CD4-positive, alpha-beta T cell treated with Interleukin-2 at 100 ng/mL for 4 hours (primary cell): ENCODE results near the gene HIVEP3.

ENCODE experiments used
- DNase-seq: peaks from one replicate; pipeline ENCODE4 v3.0.0-alpha.2; 2020; ENCODE audit warnings: low spot score

Gene HIVEP3

DNA sequence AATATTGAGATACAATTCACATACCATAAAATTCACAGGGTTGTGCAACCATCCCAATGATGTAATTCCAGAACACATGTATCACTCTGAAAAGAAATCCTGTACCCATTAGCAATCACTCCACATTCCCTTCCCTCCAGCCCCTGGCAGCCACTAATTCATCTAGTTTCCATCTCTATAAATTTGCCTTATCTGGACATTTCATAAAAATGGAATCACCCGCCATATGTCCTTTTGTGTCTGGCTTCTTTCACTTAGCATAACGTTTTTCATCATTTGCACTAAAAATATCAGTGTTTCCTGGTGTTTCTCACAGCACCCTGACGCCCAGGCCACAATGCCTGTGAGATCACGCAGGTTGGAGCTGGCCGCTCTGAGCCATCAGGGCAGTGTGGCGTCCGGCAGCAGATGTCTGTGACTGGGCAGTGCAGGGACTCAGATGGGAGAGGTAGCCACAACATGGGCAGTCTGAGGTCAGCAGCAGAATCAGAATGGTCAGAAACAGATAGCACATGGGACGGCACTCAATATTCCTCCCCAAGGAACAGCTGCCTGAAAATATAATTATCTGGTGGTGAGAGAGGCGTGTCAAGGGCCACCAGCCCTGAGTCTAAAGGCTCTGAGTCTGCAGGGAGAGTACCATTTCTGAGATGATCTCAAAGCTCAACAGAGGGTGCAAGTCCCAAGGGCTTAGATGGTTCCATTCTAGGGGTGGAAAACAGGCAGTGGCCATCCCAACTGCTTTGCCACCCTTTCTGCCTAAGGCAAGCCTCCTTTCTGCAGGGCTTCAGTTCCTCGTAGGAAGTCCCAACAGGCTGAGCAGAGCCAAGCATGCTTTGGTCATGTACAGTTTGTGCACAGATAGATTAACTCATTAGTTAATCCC, 304.8 kb downstream of the HIVEP3 start:
- DNase-seq: no peak

DNA sequence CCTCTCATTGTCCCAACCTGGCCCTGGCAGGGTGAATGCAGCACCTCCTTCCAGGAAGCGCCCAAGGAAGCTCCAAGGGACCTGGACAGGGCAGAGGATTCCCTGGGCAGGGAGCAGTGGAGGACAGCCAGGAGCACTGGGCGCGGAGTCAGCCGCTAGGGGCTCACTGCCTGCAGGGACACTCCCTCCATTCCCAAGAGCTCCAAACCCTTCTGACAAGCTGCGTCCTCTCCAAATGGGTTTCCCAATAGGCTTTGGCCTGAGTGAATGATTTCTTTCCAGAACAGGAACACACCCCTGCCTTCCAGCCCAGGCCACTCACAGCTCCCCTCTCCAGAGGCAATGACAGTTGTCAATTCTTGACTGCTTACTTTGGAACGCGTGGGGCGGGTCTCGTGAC, 305.8 kb downstream of the HIVEP3 start:
- DNase-seq: no peak

DNA sequence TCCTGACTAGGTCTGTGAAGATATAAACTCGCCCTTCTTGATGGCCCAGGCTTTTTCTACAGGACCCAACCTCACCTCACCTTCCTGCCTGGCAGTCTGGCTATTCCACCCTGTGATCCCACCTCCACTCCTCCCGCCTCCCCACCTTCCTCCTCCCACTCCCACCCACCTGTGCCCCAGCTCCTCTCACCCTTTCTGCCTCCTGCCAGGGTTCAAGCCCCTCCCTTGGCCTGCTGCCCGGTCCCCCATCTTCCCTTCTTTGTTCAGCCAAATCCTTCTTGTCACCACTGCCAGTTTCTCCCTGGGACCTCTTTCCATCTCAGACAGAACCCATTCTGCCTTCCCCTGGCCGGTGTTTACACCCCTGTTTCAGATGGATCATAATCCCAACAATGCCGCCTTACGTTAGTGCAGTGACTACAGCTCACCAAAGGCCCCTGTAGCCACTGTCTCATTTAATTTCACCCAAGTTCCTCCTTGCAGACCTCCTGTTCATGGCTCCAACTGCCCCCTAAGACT, 306.7 kb downstream of the HIVEP3 start:
- no peak for DNase-seq

DNA sequence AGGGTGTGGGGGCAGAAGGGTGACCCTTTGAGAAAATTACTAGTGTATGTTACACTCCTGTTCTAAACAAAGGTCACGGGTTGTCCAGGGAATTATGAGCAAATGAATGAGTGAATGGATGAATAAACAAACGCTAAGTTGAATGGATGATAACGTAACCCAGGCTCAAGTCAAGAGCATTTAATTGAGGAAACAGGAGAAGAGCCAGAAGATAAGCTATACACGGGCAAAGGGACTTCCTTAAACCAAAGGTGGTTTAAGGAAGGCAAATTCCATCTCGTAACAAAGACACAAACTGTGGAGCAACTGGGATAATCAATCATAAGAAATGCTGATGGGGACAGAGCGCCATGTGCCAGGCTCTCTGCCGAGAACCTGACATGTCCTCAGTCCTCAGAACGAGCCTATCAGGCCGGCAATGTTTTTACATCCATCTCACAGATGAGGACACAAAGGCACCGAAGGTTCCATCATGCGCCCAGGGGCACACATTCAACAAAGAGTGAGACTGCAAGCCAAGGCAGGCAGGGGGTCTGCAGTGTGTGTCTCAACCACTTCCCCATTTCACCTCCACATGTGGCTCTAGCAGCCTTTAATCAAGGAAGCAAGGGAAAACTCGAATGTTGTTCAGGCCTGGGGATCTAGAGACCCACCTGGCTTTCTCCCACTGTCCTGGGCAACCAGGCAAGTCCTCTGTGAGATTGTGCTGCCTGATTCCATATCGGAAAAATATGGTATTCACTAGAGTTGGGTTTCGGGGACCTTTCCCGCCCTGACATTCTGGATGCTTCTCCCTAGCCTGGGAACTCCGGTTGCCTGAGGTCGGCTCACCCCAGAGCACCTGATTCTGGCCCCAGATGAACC, 307.4 kb downstream of the HIVEP3 start:
- no peak for DNase-seq

DNA sequence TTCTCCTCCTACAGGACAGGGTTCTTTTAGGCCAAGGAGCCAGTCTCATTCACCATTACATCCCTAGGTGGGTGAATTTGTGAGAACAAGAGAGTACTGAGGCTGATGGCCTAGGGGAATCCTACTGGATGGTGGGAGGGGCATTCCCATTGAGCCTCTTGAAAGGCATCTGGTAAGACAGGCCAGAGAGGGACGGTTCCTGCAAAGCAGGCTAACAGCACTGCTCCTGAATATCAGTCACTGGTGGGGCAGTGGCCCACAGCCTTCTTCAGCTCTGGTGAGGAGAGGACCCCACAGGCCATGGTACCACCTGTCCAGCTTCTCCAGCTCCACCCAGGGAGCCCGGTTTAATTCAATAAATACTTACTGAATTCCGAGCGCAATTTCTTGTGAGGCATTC, 308.4 kb downstream of the HIVEP3 start:
- no peak for DNase-seq

DNA sequence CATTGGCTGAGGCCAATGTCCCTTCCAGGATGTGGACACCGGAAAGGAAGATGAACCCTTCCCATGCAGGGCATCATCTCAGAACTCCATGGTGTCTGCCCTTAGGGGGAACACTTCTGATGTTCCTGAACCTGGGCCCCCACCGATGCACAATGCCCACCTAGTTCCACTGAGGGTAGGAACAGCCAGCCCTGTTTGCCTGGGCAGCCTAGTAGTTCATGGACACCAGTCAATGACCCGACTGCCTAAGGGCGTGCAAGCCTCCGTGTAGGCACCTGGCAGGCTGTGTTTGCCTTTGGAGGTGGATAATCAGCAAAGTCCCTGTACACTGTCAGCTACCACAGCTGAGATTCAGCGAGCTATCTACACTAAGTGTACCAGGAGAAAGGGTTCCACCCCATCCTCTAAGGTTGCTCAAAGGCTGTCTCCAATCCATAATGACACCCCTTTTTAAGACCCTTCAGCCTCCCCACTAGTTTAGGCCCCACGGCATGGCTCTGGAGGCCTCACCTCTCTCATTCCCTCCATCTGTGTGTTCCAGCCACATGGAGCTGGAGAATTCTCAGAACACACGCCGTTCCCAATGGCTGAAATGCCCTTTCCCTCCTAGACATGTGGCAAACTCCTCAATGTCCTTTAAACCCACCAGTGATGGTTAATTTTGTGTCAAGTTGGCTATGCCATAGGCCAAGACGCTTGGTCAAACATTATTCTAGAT, 309.4 kb downstream of the HIVEP3 start:
- DNase-seq: no peak

DNA sequence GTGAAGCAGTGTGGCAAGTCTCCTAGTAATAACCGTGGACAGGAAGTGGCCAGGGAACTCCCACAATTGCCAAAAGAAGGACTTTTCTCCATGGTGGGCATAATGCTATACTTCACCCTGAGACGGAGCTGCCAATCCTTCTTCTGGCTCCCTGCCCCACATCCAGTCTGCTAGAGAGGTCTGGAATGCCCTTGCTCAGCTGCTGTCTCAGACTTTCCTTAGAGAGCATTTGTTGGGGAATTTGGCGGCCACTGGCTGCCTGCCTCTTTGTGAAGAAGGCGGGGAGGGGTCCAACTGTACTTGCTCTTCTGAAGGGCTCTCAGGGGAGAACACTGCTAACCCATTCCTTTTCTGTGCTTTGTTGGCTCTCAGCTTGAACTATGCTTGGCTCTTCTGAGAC, 310.5 kb downstream of the HIVEP3 start:
- DNase-seq: no peak

DNA sequence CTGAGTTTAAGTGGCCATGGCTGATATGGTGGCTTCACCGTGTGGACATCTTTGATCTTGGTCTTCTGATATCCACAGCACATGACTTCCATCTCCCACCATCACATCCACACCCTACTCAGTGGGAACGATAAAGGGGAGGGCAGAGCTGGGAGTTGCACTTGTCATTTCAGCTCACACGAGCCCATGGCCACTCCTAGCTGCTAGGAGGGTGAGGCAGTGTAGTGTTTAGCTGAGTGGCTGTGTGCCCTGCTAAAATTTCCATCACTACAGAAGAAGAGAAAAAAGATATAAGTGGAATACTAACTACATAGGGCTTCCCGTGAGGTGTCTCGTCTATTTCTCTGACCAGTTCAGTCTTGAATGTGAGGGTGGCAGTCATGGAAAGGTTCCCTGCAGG, 310.9 kb downstream of the HIVEP3 start:
- DNase-seq: no peak

DNA sequence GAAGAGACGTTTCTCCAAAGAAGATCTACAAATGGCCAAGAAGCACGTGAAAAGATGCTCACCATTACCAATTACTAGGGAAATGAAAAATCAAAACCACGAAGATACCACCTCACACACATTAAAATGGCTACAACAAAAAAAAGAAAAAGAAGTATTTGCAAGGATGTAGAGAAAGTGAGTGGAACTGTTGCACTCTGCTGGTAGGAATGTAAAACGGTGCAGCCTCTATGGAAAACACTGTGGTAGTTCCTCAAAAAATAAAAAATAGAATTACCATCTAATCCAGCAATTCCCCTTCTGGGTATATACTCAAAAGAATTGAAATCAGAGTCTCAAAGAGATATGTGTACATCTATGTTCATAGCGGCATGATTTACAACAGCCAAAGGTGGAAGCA, 318.8 kb downstream of the HIVEP3 start:
- DNase-seq: no peak

DNA sequence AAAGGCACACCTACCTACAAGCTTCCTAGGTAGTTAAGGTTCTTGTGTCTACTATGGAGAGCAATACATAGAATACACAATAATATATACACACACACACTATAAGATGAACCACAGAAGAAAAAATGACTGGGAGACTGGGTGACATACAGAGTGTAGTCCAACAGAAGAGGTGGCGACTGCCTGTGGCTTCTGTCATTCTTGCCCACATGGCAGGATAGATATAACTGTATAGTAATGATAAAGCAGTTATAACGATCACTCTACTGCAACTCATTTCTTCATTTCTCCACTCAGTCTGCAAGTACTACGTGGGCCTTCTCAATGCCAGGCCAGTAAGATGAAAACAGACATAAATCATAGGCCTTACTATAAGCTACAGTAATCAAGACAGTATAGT, 320.4 kb downstream of the HIVEP3 start:
- no peak for DNase-seq

DNA sequence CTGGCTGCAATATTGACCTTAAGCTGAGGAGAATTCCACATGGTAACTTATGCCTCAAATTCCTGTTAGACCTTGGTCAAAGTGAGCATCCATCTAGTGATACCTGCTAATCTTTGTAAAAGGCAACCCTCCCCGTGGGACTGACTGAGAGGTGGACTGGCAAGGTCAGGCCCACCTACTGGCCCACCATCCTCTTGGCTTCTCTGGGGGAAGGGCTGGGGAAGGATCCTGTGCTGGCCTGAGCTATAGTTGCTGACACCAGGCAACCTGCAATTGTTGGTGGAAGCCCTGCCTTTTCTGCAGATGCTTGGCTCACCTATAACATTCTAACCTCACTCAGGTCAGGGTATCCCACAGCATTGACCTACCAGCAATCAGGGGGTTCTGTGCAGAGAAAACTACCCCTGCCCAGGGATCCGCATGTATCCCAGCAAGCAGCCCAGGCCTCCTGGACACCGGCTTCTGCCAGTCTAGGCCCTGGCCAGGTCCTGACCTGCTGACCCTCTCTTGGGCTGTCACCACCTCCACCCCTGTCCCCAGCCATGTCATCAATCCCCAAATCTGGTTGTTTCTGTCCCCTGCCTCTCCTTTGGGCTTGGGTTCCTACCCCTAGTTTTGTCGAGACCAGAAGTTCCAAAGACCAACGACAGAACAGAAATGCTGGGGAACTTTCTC, 326.1 kb downstream of the HIVEP3 start:
- no peak for DNase-seq

DNA sequence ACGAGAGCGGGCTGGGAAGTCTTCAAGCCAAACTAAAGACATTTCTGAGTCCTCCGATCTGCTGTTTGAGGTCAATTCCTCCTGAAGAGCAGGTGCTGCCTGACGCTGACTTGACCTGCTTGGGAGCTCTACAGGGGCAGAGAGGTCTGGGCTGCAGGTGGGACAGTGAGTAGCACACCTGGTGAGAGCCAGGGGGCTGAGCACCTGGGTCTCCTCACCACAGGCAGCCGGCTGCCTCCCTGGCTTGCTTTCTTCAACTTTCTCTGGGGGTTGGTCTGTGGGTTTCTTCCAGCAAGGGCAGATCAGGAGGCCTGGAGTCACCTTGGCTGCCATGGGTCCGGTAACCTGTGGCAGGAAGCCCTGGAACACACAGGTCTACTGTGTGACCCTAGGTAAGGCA, 326.8 kb downstream of the HIVEP3 start:
- no peak for DNase-seq

DNA sequence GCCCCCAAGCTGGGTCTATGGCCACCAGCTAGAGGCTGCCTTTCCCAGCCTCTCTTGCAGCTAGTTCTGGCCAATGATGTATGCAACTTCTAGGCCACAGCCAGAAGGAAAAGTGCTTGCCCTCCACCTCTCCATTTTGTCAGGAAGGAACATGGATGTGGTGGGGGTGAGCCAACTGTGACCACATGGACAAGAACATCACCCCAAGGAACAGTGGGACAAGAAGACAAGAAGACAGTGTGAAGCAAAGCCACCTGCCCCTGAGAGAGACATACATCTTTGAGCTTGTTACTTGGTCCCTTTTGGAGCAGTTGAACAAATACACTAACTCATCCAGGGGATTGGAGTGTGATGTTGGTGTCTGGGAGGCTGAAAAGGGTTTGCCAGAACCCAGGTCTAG, 328.4 kb downstream of the HIVEP3 start:
- no peak for DNase-seq

DNA sequence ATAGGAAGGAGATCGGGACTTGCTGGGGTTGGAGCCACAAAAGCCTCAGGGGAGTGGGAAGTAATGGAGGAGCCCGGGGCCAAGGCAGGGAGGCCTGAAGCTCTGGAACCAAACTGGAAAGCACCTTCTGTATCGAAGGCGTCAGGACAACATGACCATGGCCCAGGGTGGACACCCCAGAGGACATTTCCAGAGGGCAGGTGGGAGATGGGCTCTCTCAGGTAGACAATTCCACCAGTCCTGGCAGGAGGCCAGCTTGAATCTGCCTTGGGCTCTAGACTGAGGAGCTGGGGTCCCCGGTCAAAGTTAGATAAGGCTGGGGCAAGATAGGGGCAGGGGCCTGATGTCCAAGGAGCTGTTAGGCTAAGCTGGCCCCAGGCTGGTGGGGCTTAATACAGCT, 329.3 kb downstream of the HIVEP3 start:
- DNase-seq: no peak

DNA sequence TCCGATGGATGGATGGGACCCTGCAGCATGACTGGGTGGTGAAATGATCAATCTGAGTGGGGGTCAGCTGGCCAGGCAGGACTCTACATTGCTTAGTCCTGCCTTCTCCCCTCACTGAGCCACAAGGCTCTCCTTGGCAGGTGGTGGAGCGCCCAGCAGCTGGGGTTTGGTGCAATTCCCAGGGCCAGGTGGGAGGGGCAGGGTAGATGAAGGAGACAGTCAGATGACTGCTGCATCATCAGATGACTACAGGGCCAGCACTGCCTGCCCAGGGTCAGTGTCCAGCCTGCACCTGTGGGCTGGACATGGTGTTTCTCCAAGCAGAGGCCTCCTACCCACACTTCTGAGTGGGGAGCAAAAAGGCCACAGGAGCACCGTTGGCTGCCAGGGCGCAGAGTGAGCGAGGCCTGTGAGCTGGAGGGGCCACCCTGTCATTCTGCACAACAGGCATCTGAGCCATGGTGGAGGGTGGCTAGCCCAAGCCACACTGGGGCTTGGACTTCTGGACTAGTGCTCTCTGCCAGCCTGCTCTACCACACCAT, 330.3 kb downstream of the HIVEP3 start:
- DNase-seq: no peak

DNA sequence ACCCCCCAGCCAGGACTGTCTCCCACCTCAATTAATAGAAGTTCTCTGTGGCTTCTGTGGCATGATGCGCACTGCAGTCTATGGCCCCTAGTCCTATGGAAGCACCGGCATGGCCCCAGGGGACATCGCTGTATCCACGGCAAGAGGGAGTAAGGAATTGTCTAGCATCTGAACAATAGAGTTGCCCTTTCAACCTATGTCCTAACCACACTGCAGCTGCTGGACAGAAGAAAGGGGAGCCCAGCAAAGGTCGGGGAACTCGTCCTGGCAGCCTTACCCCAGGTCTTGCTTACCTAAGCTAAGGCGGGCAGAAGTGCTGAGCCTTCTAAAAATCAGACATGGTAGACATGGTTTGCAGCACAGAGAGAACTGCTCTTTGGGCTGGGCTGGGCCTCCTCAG, 330.9 kb downstream of the HIVEP3 start:
- no peak for DNase-seq

DNA sequence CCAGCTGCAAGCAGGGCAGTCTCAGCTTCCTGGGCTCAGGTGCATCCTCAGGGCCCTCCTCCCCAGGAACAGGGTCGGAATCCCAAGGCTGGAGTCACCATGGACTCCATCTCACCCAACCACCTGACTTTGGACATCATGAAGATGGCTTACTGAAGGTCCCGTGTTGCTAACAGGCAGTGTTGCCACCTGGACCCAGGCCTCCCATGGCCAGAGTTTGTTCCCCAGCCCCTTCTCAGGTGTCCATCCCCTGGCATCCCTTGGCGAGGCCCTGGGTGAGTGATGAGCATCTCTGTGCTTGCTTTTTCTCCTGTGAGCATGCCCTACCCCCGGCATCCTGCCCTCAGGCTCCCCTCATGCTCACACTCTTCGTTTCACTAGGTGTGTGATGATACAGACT, 332.5 kb downstream of the HIVEP3 start:
- no peak for DNase-seq

DNA sequence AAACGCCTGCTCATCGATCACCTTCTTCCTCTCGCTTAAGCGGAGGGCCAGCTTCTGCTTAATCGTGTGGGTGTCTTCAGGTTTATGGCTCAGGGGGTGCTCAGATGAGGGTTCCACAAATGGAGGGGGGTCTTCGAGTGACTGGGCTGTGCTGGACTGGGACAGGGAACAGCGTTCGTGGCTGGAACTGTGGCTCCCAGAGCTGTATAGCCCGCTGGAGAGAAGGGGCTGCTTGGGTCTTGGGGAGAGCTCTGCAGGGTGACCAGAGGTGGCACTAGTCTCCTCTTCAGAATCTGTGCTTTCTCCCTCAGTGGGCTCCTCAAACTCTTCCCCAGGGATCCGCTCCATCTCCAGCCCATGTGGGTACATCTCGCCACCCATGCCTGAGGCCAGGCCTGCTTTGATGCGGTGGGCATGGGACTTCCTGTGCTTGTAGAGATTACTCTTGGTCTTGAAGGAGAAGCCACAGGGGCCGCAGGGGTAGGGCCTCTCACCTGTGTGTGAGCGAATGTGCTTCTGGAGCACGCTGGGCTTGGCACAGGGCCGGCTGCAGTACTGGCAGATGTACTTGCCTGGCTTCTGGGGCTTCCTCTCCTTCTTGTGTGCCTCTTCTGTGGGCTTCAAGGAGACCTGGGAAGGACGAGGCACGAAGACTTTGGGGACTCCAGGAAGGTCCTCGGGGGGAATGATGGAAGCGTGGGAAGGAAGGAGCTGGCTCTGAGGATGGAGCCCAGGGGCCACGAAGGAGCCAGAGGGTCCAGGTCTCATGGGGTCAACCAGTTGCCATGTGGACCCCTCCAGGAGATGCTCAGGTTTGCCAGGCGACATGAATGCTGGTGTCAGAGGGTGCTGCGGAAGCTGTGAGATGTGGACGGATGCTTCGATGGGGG, 334.8 kb downstream of the HIVEP3 start:
- DNase-seq: no peak

DNA sequence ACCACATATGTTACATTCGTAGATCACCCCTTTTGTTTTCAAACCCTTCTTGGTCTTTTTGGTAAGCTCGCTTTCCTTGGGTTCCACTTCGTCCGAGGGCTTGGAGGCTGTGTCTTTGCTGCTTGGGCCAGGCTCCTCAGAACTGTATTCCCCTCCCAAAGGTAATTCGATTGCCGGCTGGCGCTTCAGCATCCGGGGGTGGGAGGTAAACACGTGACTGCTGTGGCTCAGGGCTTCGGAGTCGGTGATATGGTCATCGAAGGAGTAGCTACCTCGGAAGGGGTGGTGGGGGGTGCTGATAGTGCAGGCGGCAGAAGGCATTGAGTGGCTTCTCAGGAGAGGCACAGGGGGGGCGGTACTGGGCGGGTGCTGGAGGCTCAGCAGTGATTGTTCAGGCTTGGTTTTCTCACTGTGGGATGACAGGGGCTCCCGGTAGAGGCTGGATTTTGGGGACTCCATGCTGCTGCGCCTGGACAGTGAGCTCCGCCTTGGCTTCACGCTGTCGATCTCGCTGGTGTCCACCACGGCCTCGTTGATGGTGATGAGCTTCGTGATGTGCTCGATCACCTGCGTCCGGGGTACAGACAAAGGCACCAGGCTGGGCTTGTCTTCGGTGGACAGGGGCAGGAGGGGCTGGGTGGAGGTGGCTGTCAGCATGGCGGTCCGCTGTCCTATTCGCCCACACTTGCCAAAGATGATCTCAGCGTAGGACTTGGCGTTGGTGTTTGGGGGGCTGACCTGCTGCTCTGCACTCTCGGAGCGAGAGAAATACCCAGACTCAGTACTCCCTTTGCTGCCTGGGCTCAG, 335.7 kb downstream of the HIVEP3 start:
- DNase-seq: no peak

DNA sequence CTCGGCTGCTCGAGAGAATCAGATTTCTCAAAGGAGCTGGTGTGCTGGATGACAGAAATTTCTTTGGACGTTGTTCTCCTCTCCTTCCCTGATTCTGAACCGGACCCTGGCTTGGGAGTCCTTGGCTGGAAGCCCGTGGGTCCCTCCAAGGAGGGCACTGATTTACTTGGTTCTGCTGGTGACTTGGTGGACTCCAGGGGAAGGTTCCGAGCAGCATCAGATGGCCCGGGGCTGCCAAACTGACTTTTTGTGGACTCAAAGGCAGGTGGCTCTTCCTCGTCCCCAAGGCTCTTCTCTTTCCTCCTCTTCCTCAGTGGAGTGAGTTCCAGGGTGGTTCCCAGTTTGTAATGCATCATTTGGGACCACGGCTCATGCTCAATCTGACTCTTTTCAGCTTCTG, 336.4 kb downstream of the HIVEP3 start:
- DNase-seq: no peak
